K562 (cell line): ENCODE measurements around the gene SPNS1. TPM values are rescaled to one million over a fixed set of nuclear protein-coding genes. Genes with fewer than 3 reads are reported as not detected.
A peak's percentile ranks its signal among the peaks of the same experiment; 100 is the strongest.

Experiments
- ATAC-seq: fragments of 200-7000 bp; cut with Tn5 transposase; 3 replicates; pipeline ENCODE4 v1.9.1; 2020; ENCODE audit warnings: moderate library complexity
- BruUV-seq: library from RNA; stranded (reverse); fragments of 400-500 nt; replicated peaks from 2 replicates; lab custom pipeline; 2021; lab: Mats Ljungman, UMichigan
- CTCF ChIA-PET: fragments of 300-600 bp; formaldehyde crosslinking; extraction: SDS; loops from one replicate; lab custom pipeline; 2021; ENCODE audit warnings: low intra/inter-chr PET ratio; lab: Yijun Ruan, JAX
- POLR2A ChIA-PET: fragments of 300-600, 350-650 bp; sonication (Branson Sonifier 250); formaldehyde crosslinking; extraction: SDS; loops from one replicate; lab custom pipeline; 2021; ENCODE audit warnings: antibody characterized with exemption, inconsistent platforms; lab: Yijun Ruan, JAX
- DNase-seq, 4 experiments: peaks; one replicate each; pipeline versions ENCODE4 v3.0.0 to v3.0.0-alpha.2; 2011 to 2018; ENCODE audit warnings: low spot score in 3 of 4, mixed read lengths in 3 of 4; ENCODE audit errors: extremely low read depth in 1 of 4
- FAIRE-seq: peaks from 2 replicates; lab custom pipeline; 2011; peaks lifted over from hg19 to GRCh38; lab: Jason Lieb, UNC
- H2AFZ ChIP-seq: 2 replicates; pipeline ENCODE4 v1.6.0; 2011; ENCODE audit warnings: low read depth, low read length, control low read depth, inconsistent platforms
- H3K27ac ChIP-seq: fragments of 200-600 bp; 3 replicates; pipeline ENCODE4 v1.8.0; 2011; ENCODE audit warnings: low read depth, mild to moderate bottlenecking, control low read depth, inconsistent platforms, low read length, moderate library complexity, mixed read lengths; ENCODE audit errors: extremely low read depth
- H3K27me3 ChIP-seq, 2 experiments: fragments of 300-600 bp in 1 of 2; 2 replicates in 1 of 2; 3 replicates in 1 of 2; pipeline versions ENCODE4 v1.6.0 to v1.8.0; 2011; ENCODE audit warnings: inconsistent platforms in 2 of 2, low read length in 2 of 2, mild to moderate bottlenecking in 1 of 2, mixed read lengths in 1 of 2, moderate library complexity in 1 of 2; ENCODE audit not compliant: control insufficient read depth in 2 of 2, insufficient read depth in 2 of 2
- H3K36me3 ChIP-seq: fragments of 300-600 bp; 3 replicates; pipeline ENCODE4 v1.8.0; 2011; ENCODE audit warnings: mild to moderate bottlenecking, low read length, inconsistent platforms; ENCODE audit not compliant: control insufficient read depth, insufficient read depth
- H3K4me1 ChIP-seq, 2 experiments: fragments of 200-600 bp in 1 of 2; replicated peaks in 1 of 2; 2 replicates in 1 of 2; 3 replicates in 1 of 2; pipeline versions ENCODE4 v1.5.1 to v1.8.0; 2011; ENCODE audit warnings: inconsistent platforms in 2 of 2, low read length in 2 of 2, mild to moderate bottlenecking in 1 of 2, mixed read lengths in 1 of 2, moderate library complexity in 1 of 2; ENCODE audit not compliant: control insufficient read depth in 2 of 2, insufficient read depth in 2 of 2
- H3K4me2 ChIP-seq: 2 replicates; pipeline ENCODE4 v1.6.1; 2011; ENCODE audit warnings: low read length, control low read depth, inconsistent platforms, mixed read lengths; ENCODE audit not compliant: insufficient read depth
- H3K4me3 ChIP-seq: fragments of 200-600 bp; sonication (generic), shearing (Covaris generic); 2 replicates; pipeline ENCODE4 v1.5.1; 2016; ENCODE audit warnings: control low read depth, inconsistent platforms
- H3K79me2 ChIP-seq: fragments of 200-600 bp; 3 replicates; pipeline ENCODE4 v1.8.0; 2011; ENCODE audit warnings: low read length, inconsistent platforms; ENCODE audit not compliant: control insufficient read depth, insufficient read depth
- H3K9ac ChIP-seq, 2 experiments: 2 replicates each; pipeline versions ENCODE4 v1.6.0 to v1.6.1; 2011; ENCODE audit warnings: low read depth in 2 of 2, low read length in 2 of 2, control low read depth in 1 of 2, inconsistent platforms in 1 of 2, mild to moderate bottlenecking in 1 of 2, mixed read lengths in 1 of 2; ENCODE audit not compliant: insufficient read depth in 1 of 2
- H3K9me1 ChIP-seq: one replicate; pipeline ENCODE4 v1.6.0; 2011; ENCODE audit warnings: inconsistent platforms, mild to moderate bottlenecking, low read length, moderate library complexity; ENCODE audit not compliant: control insufficient read depth, insufficient read depth
- H3K9me3 ChIP-seq: replicated peaks from 2 replicates; pipeline ENCODE4 v1.5.1; 2011; ENCODE audit warnings: low read depth, low read length, inconsistent platforms; ENCODE audit not compliant: control insufficient read depth, insufficient read depth
- H4K20me1 ChIP-seq: replicated peaks from 2 replicates; pipeline ENCODE4 v1.6.1; 2011; ENCODE audit warnings: low read length, inconsistent platforms, mixed read lengths; ENCODE audit not compliant: control insufficient read depth, insufficient read depth
- CHD2 ChIP-seq: IDR thresholded peaks from 2 replicates; pipeline ENCODE4 v1.6.1; 2011; ENCODE audit warnings: low read depth, low read length
- GTF2E2 ChIP-seq: fragments of 200-800 bp; sonication (Bioruptor generic); IDR thresholded peaks from 2 replicates; pipeline ENCODE4 v1.6.1; 2016; ENCODE audit warnings: missing genetic modification characterization, missing compliant biosample characterization
- MED1 ChIP-seq: sonication (generic); formaldehyde crosslinking; IDR thresholded peaks from 2 replicates; pipeline ENCODE4 v1.8.1; 2023; ENCODE audit warnings: missing genetic modification reagents, borderline replicate concordance
- RBM15 ChIP-seq: fragments of 200-400 bp; formaldehyde crosslinking; IDR thresholded peaks from 2 replicates; pipeline ENCODE4 v1.6.1; 2018; ENCODE audit warnings: mild to moderate bottlenecking, low read length, moderate library complexity; ENCODE audit not compliant: insufficient read depth
- TAF9B ChIP-seq: fragments of 450-650 bp; IDR thresholded peaks from 2 replicates; pipeline ENCODE4 v1.6.1; 2018; ENCODE audit warnings: mild to moderate bottlenecking; ENCODE audit not compliant: partially characterized antibody
- WGBS: fragments of 100-300 bp; shearing (Covaris generic); methylation state at CpG from one replicate; pipeline ENCODE4 v1.1.6; 2016; ENCODE audit warnings: low coverage, mixed read lengths; ENCODE audit not compliant: insufficient coverage; ENCODE audit errors: missing lambda C conversion rate; 5-methylcytosine and 5-hydroxymethylcytosine counted together
- in situ Hi-C: fragments of 300-500 bp; cut with MboI; formaldehyde crosslinking; loops from 4 replicates; pipeline ENCODE4 v1.15.0; 2018; ENCODE audit warnings: inconsistent platforms, mixed read lengths
- intact Hi-C: fragments of 100-400 bp; cut with micrococcal nuclease; formaldehyde crosslinking; loops from 2 replicates; pipeline ENCODE4 v1.14.2; 2022
- polyA plus RNA-seq, 8 experiments: library from polyadenylated mRNA; depleted of rRNA in 4 of 8; stranded (reverse) in 5 of 8; unstranded in 3 of 8; fragments of >200 nt; fragmentation: Nextera tagmentation in 2 of 8; fragmentation: Illumina TruSeq in 1 of 8; extraction: Ambion mirVana in 2 of 8; extraction: Trizol in 1 of 8; gene quantifications; 2 replicates each; pipeline versions ENCODE4 v1.2.1 to v1.2.3, GENCODE V29; 2011 to 2014; ENCODE audit warnings: inconsistent platforms in 1 of 8, missing spikeins in 1 of 8
- total RNA-seq, 7 experiments: library from RNA; depleted of rRNA in 6 of 7; stranded (reverse); fragments of >200 nt in 6 of 7; fragmentation: Illumina TruSeq in 2 of 7; extraction: Trizol in 2 of 7; gene quantifications; 2 replicates each; pipeline versions ENCODE4 v1.2.1 to v1.2.3, GENCODE V29; 2011 to 2021; ENCODE audit warnings: low replicate concordance in 1 of 7
- TF ChIP-seq, protein P1 (sequence below), 2 experiments: fragments of 450-650 bp; IDR thresholded peaks; 2 replicates each; pipeline ENCODE4 v1.6.1; 2018; ENCODE audit warnings: mild to moderate bottlenecking in 2 of 2, low read depth in 1 of 2; ENCODE audit not compliant: partially characterized antibody in 2 of 2
- TF ChIP-seq, protein P2 (sequence below): fragments of 250-450 bp; sonication (Bioruptor Pico); IDR thresholded peaks from 2 replicates; pipeline ENCODE4 v1.4.0; 2020; ENCODE audit warnings: mild to moderate bottlenecking
- TF ChIP-seq, protein P3 (sequence below): sonication (generic); formaldehyde crosslinking; IDR thresholded peaks from 2 replicates; pipeline ENCODE4 v1.8.0; 2022; ENCODE audit warnings: missing genetic modification reagents, mild to moderate bottlenecking, moderate library complexity, borderline replicate concordance

Gene SPNS1
- total and polyA plus RNA-seq, 9 of the 15 experiments (the other 6 are each of a cell fraction or from before 2014, with no cell fraction given): 0.58 to 64.9 (median 13.7) TPM

DNA sequence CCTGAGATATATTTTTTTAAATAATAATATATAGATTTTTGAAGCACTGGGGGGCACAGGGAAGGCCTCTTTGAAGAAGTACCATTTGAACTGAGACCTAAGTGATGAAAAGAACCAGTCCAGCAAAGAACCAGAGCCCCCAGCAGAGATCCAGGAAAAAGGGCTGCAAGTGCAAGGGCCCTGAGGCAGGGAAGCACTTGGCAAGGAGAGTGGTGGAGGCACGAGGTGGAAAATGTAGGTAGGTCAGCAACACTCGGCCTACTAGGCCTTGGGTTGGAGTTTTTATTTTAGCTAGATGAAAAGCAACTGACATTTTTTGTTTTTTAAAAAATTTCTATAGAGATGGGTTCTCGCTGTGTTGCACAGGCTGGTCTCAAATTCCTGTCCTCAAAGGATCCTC is 44.4 kb upstream of the SPNS1 start (continued):
- TF ChIP-seq, protein P1, sequence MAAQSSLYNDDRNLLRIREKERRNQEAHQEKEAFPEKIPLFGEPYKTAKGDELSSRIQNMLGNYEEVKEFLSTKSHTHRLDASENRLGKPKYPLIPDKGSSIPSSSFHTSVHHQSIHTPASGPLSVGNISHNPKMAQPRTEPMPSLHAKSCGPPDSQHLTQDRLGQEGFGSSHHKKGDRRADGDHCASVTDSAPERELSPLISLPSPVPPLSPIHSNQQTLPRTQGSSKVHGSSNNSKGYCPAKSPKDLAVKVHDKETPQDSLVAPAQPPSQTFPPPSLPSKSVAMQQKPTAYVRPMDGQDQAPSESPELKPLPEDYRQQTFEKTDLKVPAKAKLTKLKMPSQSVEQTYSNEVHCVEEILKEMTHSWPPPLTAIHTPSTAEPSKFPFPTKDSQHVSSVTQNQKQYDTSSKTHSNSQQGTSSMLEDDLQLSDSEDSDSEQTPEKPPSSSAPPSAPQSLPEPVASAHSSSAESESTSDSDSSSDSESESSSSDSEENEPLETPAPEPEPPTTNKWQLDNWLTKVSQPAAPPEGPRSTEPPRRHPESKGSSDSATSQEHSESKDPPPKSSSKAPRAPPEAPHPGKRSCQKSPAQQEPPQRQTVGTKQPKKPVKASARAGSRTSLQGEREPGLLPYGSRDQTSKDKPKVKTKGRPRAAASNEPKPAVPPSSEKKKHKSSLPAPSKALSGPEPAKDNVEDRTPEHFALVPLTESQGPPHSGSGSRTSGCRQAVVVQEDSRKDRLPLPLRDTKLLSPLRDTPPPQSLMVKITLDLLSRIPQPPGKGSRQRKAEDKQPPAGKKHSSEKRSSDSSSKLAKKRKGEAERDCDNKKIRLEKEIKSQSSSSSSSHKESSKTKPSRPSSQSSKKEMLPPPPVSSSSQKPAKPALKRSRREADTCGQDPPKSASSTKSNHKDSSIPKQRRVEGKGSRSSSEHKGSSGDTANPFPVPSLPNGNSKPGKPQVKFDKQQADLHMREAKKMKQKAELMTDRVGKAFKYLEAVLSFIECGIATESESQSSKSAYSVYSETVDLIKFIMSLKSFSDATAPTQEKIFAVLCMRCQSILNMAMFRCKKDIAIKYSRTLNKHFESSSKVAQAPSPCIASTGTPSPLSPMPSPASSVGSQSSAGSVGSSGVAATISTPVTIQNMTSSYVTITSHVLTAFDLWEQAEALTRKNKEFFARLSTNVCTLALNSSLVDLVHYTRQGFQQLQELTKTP (IDR thresholded peaks at IDR 0.05; ENCODE audit: low read depth in 1 of 2, partially characterized antibody in 2 of 2): no peak
- TF ChIP-seq, all 486 proteins: peak for 2

DNA sequence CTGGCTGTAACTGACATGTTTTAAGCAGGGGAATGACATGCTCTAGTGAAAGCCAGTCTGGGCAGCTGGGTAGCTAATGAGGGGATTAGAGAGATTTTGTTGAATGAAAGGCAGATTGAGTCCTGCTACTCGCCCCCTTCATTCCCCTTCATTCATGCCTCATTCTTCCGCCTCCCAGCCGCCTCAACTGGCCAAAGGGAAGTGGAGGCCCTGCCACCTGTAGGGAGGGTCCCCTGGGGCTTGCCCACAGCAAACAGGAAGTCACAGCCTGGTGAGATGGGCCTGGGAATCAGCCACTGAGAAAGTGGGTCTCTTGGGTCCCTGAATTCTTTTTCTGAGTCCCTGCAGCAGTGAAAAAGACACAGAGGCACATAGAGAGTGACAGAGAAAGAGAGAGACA is 43.9 kb upstream of the SPNS1 start:
- ChIA-PET POLR2A (interaction anchor here (0.6 kb wide), 1 partner anchor 98 kb away, joined by 3 read pairs; no protein-coding TSS in a partner anchor), CTCF (no interaction called here)
- H3K4me1 ChIP-seq: peaks cover 4 to 21% of the 10 kb centered on the region in 2 experiments; a peak in 4 of 5 replicates
- peak overlapping the region in 1 of 2 experiments; percentile 53; a peak in 1 of 4 replicates for H3K9ac ChIP-seq
- WGBS: 65% methylated on average over 3 of the region's 3 CpGs
- no peak for ATAC-seq
- intact Hi-C loops (no loop called here), in situ Hi-C loops (loop anchor here (25.0 kb wide), 1 partner anchor 493 kb away; no protein-coding TSS in a partner anchor)
- BruUV-seq: no TSS peak
- H3K79me2 ChIP-seq: peaks cover 5% of the 10 kb centered on the region
- H3K4me2 ChIP-seq: no peak overlapping the region
- H2AFZ ChIP-seq: no peak overlapping the region
- H3K27ac ChIP-seq: no peak overlapping the region
- H3K27me3 ChIP-seq: no peaks in the 10 kb centered on the region
- no peak for DNase-seq
- H3K4me3 ChIP-seq: no peak overlapping the region
- H3K36me3 ChIP-seq: no peaks in the 10 kb centered on the region
- H4K20me1 ChIP-seq: no peaks in the 10 kb centered on the region
- FAIRE-seq: no peak
- H3K9me3 ChIP-seq: no peaks in the 10 kb centered on the region
- H3K9me1 ChIP-seq: no peaks in the 10 kb centered on the region
- TF ChIP-seq GTF2E2 (tag) (no peak), CHD2 (no peak), TAF9B (no peak), MED1 (CRISPR knock-in tag) (no peak), RBM15 (no peak)
- TF ChIP-seq, protein P2, sequence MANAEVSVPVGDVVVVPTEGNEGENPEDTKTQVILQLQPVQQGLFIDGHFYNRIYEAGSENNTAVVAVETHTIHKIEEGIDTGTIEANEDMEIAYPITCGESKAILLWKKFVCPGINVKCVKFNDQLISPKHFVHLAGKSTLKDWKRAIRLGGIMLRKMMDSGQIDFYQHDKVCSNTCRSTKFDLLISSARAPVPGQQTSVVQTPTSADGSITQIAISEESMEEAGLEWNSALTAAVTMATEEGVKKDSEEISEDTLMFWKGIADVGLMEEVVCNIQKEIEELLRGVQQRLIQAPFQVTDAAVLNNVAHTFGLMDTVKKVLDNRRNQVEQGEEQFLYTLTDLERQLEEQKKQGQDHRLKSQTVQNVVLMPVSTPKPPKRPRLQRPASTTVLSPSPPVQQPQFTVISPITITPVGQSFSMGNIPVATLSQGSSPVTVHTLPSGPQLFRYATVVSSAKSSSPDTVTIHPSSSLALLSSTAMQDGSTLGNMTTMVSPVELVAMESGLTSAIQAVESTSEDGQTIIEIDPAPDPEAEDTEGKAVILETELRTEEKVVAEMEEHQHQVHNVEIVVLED (CRISPR knock-in tag): no peak
- TF ChIP-seq, protein P3, sequence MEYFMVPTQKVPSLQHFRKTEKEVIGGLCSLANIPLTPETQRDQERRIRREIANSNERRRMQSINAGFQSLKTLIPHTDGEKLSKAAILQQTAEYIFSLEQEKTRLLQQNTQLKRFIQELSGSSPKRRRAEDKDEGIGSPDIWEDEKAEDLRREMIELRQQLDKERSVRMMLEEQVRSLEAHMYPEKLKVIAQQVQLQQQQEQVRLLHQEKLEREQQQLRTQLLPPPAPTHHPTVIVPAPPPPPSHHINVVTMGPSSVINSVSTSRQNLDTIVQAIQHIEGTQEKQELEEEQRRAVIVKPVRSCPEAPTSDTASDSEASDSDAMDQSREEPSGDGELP (CRISPR knock-in tag): no peak
